Dedifferentiated amniotic fluid mesenchymal stem cell (primary cell): Measurements from ENCODE around the gene ZNF385D.
A peak's percentile ranks its signal among the peaks of the same experiment; 100 is the strongest.

Experiments
- DNase-seq: peaks from one replicate; pipeline ENCODE4 v3.0.0-alpha.2; 2016; ENCODE audit errors: extremely low spot score

Gene ZNF385D

DNA sequence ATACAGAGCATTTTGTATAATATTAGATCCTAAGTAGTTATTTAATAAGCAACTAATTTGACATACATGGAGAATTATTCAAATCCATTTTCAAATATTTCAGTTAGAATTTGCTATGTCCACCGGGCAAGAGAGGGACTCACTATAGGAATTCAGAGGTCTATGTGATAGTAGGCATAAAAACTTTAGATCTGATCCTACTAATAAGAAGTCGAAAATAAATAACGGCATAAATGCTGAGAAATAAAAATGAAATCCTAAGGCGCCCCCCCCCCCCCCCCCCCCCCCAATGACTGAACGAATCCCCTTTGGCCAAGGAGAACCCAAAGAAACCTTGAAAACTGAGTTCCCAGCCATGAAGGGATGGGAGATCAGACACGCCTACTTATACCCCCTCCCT, 80.6 kb downstream of the ZNF385D start:
- no peak for DNase-seq

DNA sequence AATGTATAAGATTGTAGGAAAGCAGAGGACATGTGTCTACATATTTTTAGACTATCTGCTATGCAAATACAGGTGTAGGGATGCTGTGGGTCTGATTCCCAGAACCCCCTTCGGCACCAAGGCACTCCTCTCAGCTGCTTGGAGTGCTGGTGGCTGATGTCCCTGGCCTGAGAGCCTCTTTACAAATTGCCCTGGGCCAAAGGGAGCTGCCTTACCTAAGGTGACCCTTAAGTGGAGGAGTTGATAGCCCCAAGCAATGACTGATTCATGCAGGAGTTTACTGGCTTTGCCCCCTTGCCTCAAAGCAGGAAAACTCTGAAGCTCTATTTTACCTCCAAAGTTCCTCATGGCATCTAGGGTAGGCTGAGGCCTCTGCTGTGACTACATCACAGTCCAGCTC, 83.0 kb downstream of the ZNF385D start:
- DNase-seq = no peak

DNA sequence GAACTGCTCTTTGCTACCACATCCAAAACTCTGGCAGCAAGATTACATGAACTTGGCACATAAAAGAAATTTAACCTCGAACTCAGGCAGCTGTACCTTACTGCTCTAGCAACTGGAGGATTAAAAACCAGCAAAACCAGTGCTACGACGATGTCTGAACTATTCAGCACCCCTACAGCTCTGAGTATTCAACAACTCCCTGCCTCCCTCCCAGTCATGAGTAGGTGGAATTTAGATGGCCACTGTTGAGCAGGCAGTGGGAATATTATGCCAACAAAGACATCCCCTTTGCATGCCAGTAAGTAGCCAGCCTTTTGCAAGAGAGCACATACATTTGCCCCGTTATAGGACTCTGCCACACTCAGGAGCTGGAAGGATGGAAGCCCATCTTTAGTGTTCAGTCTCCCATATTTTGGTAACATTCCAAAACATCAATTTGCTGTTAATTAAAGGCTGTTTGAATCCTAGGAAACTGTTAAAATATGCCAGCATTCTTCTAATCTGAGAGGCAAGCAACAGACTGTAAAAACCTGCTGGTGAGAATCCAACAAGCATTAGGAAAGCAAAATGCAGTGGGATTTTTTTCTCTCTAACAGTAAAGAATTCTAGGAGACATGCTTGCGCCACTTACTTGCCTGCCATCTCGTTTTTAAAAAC, 85.4 kb downstream of the ZNF385D start:
- DNase-seq = no peak

DNA sequence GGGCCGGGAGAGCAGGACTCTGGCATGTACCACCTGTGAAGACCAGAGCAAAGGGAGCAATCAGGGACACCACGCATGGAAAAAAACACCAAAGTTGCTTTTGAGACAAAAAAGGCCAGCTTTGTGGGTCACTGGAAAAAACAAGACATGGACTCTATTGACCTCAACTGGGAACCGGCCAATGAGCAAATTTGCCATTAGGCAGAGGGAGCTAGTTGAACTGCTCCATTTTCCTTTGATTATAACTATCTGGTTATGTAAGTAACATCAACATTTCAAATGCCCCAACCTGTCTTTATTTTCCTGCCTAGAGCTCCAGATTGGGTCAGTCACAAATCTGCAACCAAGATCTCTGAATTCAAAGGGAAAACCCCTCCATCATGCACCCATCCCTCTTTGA, 86.0 kb downstream of the ZNF385D start:
- no peak for DNase-seq

DNA sequence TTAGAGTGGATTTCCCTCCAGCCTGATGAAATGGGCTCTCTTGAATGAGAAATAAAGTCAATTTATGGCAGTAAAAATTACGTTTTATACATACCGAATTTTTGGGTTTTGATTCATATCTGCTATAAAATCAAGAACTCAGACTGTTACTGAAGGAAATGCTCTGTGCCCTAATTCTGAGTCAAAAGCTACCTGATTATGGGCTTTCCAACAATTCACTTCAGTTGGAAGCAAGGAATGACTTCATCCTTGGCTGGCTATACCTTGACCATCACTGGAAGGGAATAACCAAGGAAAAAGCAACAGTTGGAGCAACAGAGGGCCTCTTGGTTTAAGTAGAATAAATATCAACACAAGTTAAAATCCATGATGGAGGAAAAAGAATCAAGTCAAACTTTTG, 88.6 kb downstream of the ZNF385D start:
- no peak for DNase-seq

DNA sequence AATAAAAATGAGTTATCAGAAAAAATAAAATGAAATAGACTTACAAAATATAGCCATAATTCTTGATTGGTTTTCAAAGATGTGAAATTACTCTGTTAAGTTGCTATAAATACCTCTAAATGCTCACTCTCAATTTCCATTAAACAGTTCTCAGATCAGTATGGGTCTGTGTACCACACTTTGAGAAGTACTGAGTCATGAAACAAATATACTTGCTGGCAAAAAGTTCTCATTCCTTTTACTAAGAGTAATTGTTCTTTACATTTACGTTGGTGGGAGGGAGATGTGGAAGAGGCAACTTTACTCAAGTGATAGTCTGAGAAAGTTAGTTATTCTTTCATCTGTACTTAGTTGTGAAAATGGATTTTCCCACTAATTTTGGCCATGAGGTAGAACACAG, 96.3 kb downstream of the ZNF385D start:
- DNase-seq = peak; percentile 56

DNA sequence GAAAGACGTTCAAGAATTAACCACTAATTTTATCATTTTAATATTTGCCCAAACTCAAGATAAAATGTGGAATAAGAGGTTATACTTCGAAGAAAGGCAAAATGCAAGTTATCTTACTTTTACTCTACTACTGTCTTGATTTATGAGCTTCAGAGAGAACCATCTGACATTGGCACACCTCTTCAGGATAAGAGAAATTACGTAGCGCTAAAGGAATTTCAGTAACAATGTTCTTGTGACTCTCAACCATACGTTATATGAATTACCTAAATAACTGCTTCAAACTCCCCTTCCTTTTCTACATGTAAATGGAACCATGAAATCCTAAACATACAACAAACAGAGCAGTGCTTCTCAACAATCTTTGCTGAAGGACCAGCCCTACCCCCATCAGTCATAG, 96.8 kb downstream of the ZNF385D start:
- DNase-seq = no peak

DNA sequence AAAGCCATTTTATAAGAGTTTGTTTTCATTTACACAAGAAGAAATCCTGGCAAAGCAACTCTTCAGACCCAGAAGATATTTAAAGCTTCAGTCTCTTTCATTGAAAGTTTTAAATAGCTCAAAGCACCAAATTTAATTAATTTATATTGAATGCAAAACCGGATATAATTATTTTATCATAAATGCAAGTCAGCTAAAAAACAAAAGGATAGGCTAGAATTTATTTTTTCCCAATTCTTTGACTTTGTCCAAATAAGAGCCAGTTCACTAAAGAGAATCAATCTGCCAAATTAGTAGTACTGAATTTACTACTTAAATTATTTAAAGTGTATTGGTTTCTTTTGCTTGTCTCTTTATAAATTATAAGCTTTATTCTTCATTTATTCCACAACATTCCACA, 101.5 kb downstream of the ZNF385D start:
- DNase-seq = no peak

DNA sequence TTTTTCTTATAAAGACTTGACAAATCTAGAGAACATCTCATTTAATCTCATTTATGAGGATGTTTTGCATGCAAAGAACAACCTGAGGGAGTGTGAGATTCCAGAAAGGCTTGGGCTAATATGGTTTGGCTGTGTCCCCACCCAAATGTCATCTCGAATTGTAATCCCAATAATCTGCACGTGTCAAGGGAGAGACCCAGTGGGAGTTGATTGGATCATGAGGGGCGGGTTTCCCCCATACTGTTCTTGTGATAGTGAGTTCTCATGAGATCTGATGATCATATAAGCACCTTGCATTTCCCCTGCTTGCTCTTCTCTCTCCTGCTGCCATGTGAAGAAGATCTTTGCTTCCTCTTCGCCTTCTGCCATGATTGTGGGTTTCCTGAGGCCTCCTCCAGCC, 103.0 kb downstream of the ZNF385D start:
- no peak for DNase-seq

DNA sequence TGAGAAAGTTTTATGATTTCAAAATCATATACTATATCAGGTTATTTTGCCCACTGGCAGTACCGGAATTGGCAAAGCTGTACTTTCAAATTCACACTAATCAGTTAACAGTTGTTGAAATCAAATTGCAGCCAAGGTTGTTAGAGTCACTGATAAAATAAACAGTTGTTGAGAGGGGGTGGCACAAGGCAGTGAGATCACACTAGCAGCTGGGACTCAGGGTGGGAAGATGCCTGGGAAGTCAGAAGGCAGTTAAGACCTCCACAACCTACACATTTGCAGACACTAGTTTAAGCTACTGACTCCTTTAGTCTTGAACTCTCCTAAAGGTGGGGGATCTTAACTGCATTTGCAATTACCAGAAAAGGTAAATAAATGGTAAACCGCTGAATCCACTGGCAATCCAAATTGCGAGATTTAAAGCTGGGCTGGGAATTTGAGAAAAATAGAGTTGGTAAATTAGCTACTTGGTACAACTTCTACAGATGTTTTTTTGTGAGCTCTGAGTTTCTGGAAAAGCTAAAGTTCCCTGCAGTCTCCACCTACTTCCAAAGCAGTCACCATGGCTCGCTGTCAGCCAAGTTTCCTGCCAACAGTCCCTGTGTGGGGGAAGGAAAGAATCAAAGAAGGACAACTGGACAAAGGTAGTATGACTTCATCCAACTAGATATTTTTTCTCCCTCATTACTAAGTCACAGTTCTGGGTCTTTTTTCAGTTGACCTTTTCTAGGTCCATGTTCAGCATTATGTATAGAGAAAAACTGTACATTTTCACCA, 105.7 kb downstream of the ZNF385D start:
- DNase-seq = no peak

DNA sequence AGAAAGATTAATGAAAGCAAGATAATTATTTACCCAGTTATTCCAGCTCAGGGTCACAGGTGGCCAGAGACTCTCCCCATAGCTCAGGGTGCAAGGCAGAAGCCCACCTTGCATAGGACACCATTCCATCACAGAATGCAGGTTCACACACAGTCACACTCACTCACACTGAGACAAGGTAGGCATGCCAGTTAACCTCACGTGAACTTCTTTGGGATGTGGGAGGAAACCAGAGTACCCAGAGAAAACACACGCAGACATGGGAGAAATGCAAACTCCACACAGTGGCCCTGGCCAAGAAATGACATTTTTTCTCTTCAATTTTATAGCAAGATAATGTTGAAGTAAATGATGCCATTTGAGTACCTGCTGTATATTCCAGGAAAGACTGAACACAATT, 106.7 kb downstream of the ZNF385D start:
- no peak for DNase-seq

DNA sequence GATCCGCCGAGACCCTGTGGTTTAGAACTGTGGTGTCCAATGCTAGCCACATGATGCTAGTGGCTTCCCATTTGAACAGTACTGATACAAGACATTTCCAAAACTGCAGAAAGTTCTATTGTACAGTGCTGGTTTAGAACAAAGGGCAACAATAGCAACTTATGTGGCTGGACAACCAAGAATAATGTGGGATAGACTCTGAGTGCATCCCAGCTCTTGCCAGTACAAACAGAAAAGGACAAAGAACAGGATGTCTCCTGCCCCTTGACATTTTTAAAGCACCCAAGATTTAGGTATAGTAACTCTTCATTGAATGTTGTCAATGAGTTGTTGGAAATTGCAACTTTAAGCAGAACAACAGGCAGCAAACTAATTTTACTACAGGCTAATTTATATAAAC, 107.3 kb downstream of the ZNF385D start:
- no peak for DNase-seq

DNA sequence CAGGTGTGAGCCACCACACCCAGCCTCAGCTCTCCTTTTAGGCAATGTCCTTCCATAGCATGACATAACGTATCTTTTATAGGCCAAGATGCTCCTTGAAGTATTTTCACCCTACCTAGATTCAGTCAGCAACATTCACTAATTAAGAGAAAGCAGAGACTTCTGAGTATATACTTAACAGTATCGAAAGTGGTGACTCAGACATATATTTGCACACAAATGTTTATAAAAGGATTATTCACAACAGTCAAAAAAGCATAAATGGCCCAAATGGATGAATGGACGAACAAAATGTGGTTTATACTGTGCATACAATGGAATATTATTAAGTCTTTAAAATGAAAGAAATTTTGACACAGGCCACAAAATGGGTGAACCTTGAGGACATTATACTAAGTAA, 108.6 kb downstream of the ZNF385D start:
- no peak for DNase-seq

DNA sequence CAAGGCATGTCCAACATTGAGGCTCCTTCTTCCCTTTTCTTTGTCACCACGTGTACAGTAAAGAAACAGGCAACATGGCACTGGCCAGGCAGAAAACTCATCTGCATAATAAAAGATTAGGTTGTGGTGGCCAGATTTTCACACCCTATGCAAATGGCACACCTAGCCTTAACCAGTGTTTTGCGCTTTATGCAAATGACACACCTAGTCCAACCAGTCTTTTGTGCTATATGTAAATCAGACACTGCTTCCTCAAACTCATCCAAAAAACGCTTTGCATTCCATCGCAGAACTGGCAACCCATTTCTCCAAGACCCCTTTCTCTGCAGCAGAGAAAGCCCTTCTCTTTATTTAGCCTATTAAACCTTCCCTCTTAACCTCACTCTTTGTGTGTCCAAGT, 109.1 kb downstream of the ZNF385D start:
- no peak for DNase-seq

DNA sequence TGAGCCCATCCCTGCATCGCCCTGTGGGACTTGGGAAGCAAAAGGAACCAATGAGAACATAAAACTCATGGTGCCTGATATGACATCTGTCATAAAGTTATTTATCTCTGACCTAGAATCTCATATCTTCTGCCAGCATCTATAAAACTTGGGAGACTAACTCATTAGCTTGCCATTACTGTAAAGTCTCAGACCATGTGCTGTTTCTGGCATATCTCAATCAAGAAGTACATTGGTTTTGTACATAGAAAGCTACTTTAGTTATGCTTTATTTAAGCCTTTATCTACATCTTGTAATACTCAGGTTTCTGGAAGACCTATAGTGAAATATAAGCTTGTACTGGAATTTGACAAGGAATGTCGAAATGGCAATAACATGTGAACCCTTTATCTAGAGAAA, 112.5 kb downstream of the ZNF385D start:
- no peak for DNase-seq

DNA sequence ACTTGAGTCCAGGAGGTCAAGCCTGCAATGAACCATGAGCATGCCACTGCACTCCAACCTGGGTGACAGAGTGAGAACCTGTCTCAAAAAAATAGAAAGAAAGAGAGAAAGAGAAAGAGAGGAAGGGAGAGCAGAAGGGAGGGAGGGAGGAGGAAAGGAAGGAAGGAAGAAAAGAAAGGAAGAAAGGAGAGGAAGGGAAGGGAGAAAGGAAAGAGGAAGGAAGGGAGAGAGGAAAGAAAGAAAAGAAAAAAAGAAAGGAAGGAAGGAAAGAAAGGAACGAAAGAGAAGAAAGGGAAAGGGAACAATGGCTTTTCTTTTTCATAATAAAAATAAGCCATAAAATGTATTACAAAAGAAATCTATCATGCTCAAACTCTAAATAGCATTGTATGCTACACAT, 116.9 kb downstream of the ZNF385D start:
- DNase-seq = no peak

DNA sequence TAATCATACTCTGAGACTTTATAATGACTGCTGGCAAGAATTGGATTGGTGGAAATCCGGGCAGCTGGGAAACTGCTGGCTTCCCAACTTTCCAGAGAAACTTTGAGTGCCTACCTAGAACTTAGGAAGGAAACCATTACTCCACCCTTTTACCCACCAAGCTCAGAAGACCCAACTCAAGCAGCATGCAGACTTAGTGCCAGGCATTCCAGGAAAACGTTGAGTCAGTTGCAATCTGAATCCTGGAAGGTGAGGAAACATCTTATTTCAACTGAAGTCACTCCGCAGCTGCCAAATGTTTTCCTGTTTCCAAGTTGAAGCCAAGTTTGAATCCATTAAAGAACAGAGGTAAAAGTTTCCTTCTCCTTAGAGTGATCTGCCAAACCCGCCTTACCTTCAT, 126.5 kb downstream of the ZNF385D start:
- DNase-seq = no peak

DNA sequence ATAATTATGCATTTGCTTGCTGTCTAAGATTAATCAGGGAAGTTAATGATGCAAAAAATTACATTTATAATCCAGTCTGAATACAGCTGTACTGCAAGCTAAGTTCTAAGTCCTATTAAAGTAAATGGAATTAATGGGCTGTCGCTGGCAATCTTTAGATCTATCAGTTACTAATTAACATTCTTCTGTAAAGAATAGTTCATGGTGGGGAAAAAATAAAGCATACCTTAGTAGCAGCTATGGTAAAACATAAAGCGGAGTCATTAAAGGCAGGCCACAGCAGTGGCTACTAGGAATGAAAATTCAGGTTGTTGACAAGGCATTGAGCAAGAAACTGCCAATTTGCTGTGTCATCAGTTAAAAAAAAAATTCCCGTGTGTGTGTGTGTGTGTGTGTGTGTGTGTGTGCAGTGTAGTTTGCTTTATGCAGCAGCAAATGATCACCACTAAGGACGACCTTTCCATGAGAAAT, 129.8 kb downstream of the ZNF385D start:
- no peak for DNase-seq

DNA sequence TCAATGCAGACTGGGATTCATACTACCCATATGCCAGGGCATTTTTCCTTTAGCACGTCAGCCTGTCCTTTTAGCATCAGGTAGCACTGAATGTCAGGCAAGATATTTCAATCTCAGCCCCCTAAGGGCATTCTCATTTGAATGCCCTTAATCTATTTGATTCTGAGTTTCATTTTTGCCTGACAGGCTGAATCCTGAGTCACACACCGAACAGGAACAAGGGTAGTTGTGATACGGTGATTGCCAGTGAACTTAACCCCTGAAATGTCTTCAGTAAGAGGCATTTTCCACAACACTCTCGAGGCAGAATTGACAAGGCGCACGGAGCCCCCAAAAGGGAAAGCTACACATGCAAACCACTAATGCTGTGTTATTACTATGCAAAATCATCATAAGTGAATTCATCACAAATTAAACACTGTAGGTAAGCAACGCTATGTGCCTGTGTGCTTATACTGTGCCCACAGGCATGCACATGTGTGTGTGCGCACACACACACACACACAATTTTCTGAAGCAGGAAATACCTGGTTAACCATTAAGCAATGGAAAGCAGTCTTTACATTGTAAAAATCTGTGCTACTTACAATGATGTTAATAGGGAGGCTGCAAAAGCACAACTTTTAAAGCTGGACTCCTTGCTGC, 130.4 kb downstream of the ZNF385D start:
- DNase-seq = no peak

DNA sequence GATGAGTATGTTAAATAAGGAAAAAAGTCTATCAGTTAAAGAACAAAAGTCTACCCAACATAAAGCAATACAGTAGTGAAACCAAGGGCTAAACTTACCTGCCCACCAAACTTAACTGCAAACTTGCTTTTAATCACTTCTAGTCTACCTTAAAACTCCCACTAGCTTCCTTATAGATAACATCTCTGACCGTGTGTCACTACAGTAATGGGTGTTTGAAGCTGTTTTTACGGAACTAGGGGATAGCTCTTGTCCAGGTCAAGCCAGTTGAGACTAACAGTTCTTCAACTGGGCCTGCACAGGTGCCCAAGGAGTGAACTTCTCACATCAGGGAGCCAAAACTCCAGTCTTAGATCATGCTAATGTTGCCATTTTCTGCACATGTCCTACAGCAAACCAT, 132.3 kb downstream of the ZNF385D start:
- no peak for DNase-seq

DNA sequence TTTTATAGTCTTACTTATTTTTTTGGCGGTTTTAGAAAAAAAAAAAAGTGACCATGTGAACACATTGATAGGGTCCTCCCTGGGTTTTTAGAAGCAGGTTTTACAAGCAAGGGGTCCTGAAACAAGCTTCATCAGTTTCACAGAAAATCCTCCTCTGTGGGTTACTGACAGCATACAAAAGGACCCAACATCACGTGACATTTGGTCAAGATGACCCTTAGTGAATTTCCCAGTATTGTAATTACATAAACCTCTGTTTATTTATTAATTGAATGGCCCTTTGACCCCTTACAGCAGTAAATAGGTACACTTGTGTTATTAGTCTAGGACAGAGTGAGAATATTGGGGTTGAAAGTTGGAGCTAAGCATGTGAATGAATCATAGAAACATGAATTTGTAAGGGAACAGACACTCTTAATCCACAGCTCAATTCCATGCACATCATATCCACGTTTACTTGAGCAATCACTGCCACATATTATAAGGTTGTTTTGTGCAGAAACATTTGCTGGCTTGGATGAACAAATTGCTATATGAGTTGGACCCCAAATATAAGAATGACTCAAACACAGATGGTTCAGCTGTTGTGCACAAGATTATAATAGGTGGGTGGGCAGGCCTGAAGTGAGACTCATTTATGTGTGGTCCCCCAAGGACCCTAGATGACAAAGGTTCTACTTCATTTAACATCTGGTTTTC, 137.5 kb downstream of the ZNF385D start:
- DNase-seq = no peak

DNA sequence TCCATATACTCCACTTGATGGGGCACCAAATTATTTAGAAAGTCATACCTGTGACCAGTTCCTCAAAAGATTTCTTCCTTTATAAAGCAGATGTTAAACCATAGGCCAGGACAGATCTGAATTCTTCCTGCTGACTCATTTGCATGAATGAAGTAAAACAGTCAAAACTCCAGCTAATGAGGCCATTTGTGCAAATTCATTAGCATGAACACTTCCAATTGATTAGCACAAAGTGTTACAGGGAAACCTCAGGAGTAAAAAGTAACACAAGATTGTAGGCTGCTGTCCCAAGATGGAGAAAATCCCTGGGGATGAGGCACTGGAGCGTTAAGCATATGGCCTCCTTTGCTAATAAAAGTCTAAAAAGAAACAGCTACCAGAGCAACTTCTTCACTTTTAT, 149.8 kb downstream of the ZNF385D start:
- no peak for DNase-seq

DNA sequence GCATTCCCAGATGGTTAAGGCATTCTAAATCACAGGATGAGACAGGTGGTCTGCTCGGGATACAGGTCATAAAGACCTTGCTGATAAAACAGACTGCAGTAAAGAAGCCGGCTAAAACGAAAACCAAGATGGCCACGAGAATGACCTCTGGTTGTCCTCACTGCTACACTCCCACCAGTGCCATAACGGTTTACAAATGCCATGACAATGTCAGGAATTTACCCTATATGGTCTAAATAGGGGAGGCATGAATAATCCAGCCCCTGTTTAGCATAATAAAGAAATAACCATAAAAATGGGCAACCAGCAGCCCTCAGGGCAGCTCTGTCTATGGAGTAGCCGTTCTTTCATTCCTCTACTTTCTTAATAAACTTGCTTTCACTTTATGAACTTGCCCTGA, 151.1 kb downstream of the ZNF385D start:
- no peak for DNase-seq
